Neural cell (in vitro differentiated cells): ENCODE measurements around the gene SASH3. TPM values are rescaled to one million over a fixed set of nuclear protein-coding genes. Genes with fewer than 3 reads are reported as not detected.

Experiments
- H2AFZ ChIP-seq: fragments of 200-600, 300-800 bp; sonication (generic), shearing (Covaris generic); 2 replicates; pipeline ENCODE4 v1.6.0; 2014; ENCODE audit warnings: low read depth, mild to moderate bottlenecking, antibody characterized with exemption, low read length, moderate library complexity
- H3F3A ChIP-seq: fragments of 200-600 bp; shearing (Covaris generic); 2 replicates; pipeline ENCODE4 v1.6.1; 2016; ENCODE audit warnings: mild to moderate bottlenecking, moderate library complexity, mixed read lengths, antibody characterized with exemption, low read length; ENCODE audit not compliant: insufficient read depth, poor library complexity, severe bottlenecking
- H3K27ac ChIP-seq: fragments of 200-600, 300-800 bp; sonication (generic), shearing (Covaris generic); 2 replicates; pipeline ENCODE4 v1.5.1; 2014; ENCODE audit warnings: mild to moderate bottlenecking, low read length, moderate library complexity
- H3K27me3 ChIP-seq: fragments of 300-800, 200-600 bp; sonication (generic), shearing (Covaris generic); 2 replicates; pipeline ENCODE4 v1.6.0; 2014; ENCODE audit warnings: mild to moderate bottlenecking, low read depth, low read length, moderate library complexity; ENCODE audit not compliant: insufficient read depth
- H3K36me3 ChIP-seq: fragments of 300-800, 200-600 bp; sonication (generic), shearing (Covaris generic); 2 replicates; pipeline ENCODE4 v1.5.1; 2014; ENCODE audit warnings: mild to moderate bottlenecking, antibody characterized with exemption, low read length, moderate library complexity; ENCODE audit not compliant: insufficient read depth
- H3K4me2 ChIP-seq: fragments of 300-800, 200-600 bp; sonication (generic), shearing (Covaris generic); 2 replicates; pipeline ENCODE4 v1.6.0; 2014; ENCODE audit warnings: mild to moderate bottlenecking, low read length
- H3K4me3 ChIP-seq: fragments of 300-800, 200-600 bp; sonication (generic), shearing (Covaris generic); 2 replicates; pipeline ENCODE4 v1.5.1; 2014; ENCODE audit warnings: mild to moderate bottlenecking, low read length, moderate library complexity
- H3K79me2 ChIP-seq: fragments of 200-600 bp; shearing (Covaris generic); replicated peaks from 2 replicates; pipeline ENCODE4 v1.6.0; 2014; ENCODE audit warnings: mild to moderate bottlenecking, low read length, moderate library complexity; ENCODE audit not compliant: insufficient read depth
- H3K9ac ChIP-seq: fragments of 300-800, 200-600 bp; sonication (generic), shearing (Covaris generic); 2 replicates; pipeline ENCODE4 v1.6.1; 2016; ENCODE audit warnings: mild to moderate bottlenecking, low read length, mixed read lengths
- H3K9me2 ChIP-seq: fragments of 200-600 bp; shearing (Covaris generic); 2 replicates; pipeline ENCODE4 v1.6.1; 2016; ENCODE audit warnings: mild to moderate bottlenecking, low read length, mixed read lengths; ENCODE audit not compliant: insufficient read depth
- H3K9me3 ChIP-seq: fragments of 200-600, 300-800 bp; sonication (generic), shearing (Covaris generic); 2 replicates; pipeline ENCODE4 v1.6.1; 2016; ENCODE audit warnings: mild to moderate bottlenecking, mixed run types, low read length, moderate library complexity, mixed read lengths
- H4K20me1 ChIP-seq: fragments of 200-600 bp; shearing (Covaris generic); 2 replicates; pipeline ENCODE4 v1.6.1; 2016; ENCODE audit warnings: mild to moderate bottlenecking, mixed run types; ENCODE audit not compliant: insufficient read depth
- EP300 ChIP-seq: fragments of 450-650 bp; conservative IDR thresholded peaks from 2 replicates; pipeline ENCODE4 v1.6.1; 2014; ENCODE audit warnings: antibody characterized with exemption, mild to moderate bottlenecking, moderate library complexity; ENCODE audit not compliant: poor library complexity, severe bottlenecking
- EZH2 ChIP-seq: fragments of 200-600, 300-800 bp; shearing (Covaris generic), sonication (generic); IDR thresholded peaks from 2 replicates; pipeline ENCODE4 v1.6.1; 2014; ENCODE audit warnings: antibody characterized with exemption, low read length, borderline replicate concordance, mild to moderate bottlenecking; ENCODE audit not compliant: insufficient read depth, poor library complexity, severe bottlenecking
- MXI1 ChIP-seq: fragments of 450-650 bp; conservative IDR thresholded peaks from 2 replicates; pipeline ENCODE4 v1.6.1; 2014; ENCODE audit warnings: antibody characterized with exemption, mild to moderate bottlenecking; ENCODE audit not compliant: poor library complexity, severe bottlenecking
- POLR2AphosphoS5 ChIP-seq: IDR thresholded peaks from 2 replicates; pipeline ENCODE4 v1.6.1; 2012
- RAD21 ChIP-seq: fragments of 450-650 bp; conservative IDR thresholded peaks from 2 replicates; pipeline ENCODE4 v1.6.1; 2014; ENCODE audit warnings: antibody characterized with exemption, mild to moderate bottlenecking, moderate library complexity
- SMC3 ChIP-seq: fragments of 450-650 bp; conservative IDR thresholded peaks from 2 replicates; pipeline ENCODE4 v1.6.1; 2014; ENCODE audit warnings: antibody characterized with exemption, mild to moderate bottlenecking, moderate library complexity; ENCODE audit not compliant: poor library complexity
- TAF1 ChIP-seq: IDR thresholded peaks from 2 replicates; pipeline ENCODE4 v1.6.1; 2012; ENCODE audit warnings: low read depth
- polyA plus RNA-seq: library from polyadenylated mRNA; depleted of rRNA; stranded (reverse); fragments of >200 nt; gene quantifications from 2 replicates; pipeline ENCODE4 v1.2.3, GENCODE V29; 2014
- TF ChIP-seq, protein P1 (sequence below): fragments of 450-650 bp; IDR thresholded peaks from 2 replicates; pipeline ENCODE4 v1.5.1; 2014; ENCODE audit warnings: antibody characterized with exemption, mild to moderate bottlenecking, moderate library complexity; ENCODE audit not compliant: poor library complexity, severe bottlenecking
- TF ChIP-seq, protein P2 (sequence below): IDR thresholded peaks from 2 replicates; pipeline ENCODE4 v1.6.1; 2012; ENCODE audit warnings: borderline replicate concordance

The SASH3 gene
- polyA plus RNA-seq, 1 donor from 2014 or later, result not detected

DNA sequence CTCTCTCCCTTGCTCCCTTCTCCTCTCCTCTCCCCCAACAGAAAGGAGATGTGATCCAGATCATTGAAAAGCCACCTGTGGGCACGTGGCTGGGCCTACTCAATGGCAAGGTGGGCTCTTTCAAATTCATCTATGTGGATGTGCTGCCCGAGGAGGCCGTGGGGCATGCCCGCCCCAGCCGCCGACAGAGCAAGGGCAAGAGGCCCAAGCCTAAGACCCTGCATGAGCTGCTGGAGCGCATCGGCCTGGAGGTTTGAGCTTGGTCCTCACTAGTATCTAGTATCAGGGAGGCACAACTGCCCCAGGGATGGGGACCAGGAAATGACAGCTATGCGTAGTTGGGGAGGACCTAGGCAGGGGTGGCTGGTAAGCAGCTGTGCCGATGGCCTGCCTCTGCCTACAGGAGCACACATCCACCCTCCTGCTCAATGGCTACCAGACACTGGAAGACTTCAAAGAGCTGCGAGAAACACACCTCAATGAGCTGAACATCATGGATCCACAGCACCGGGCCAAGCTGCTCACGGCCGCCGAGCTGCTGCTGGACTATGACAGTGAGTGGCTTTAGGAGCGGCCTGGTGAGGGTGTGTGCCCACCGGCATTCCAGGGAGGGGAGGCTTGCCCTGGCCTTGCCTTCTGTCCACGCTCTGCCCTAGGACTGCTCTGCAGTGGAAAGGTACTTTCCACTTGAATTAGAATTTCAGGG, 13.0 kb downstream of the SASH3 start:
- no peak for TF ChIP-seq MXI1

GRCh38 chrX:129793604-129794191, 13.9 kb downstream of the SASH3 start:
- Histone ChIP-seq H3K9me3 (no peaks in the 10 kb centered on the region), H3K4me2 (no peak overlapping the region), H4K20me1 (no peaks in the 10 kb centered on the region), H3K9me2 (no peaks in the 10 kb centered on the region), H3K36me3 (no peaks in the 10 kb centered on the region), H3K27ac (no peak overlapping the region), H3F3A (no peaks in the 10 kb centered on the region), H3K9ac (no peak overlapping the region), H3K79me2 (no peaks in the 10 kb centered on the region), H3K4me3 (no peak overlapping the region), H2AFZ (no peak overlapping the region), H3K27me3 (no peaks in the 10 kb centered on the region)
- no peak for TF ChIP-seq EP300
- no peak for TF ChIP-seq POLR2AphosphoS5
- no peak for TF ChIP-seq MXI1
- TF ChIP-seq, protein P1, sequence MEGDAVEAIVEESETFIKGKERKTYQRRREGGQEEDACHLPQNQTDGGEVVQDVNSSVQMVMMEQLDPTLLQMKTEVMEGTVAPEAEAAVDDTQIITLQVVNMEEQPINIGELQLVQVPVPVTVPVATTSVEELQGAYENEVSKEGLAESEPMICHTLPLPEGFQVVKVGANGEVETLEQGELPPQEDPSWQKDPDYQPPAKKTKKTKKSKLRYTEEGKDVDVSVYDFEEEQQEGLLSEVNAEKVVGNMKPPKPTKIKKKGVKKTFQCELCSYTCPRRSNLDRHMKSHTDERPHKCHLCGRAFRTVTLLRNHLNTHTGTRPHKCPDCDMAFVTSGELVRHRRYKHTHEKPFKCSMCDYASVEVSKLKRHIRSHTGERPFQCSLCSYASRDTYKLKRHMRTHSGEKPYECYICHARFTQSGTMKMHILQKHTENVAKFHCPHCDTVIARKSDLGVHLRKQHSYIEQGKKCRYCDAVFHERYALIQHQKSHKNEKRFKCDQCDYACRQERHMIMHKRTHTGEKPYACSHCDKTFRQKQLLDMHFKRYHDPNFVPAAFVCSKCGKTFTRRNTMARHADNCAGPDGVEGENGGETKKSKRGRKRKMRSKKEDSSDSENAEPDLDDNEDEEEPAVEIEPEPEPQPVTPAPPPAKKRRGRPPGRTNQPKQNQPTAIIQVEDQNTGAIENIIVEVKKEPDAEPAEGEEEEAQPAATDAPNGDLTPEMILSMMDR, result no peak
- TF ChIP-seq, protein P2, sequence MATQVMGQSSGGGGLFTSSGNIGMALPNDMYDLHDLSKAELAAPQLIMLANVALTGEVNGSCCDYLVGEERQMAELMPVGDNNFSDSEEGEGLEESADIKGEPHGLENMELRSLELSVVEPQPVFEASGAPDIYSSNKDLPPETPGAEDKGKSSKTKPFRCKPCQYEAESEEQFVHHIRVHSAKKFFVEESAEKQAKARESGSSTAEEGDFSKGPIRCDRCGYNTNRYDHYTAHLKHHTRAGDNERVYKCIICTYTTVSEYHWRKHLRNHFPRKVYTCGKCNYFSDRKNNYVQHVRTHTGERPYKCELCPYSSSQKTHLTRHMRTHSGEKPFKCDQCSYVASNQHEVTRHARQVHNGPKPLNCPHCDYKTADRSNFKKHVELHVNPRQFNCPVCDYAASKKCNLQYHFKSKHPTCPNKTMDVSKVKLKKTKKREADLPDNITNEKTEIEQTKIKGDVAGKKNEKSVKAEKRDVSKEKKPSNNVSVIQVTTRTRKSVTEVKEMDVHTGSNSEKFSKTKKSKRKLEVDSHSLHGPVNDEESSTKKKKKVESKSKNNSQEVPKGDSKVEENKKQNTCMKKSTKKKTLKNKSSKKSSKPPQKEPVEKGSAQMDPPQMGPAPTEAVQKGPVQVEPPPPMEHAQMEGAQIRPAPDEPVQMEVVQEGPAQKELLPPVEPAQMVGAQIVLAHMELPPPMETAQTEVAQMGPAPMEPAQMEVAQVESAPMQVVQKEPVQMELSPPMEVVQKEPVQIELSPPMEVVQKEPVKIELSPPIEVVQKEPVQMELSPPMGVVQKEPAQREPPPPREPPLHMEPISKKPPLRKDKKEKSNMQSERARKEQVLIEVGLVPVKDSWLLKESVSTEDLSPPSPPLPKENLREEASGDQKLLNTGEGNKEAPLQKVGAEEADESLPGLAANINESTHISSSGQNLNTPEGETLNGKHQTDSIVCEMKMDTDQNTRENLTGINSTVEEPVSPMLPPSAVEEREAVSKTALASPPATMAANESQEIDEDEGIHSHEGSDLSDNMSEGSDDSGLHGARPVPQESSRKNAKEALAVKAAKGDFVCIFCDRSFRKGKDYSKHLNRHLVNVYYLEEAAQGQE, result no peak
- no peak for TF ChIP-seq EZH2

More for the DNA sequence above, 13.0 kb downstream of the SASH3 start:
- H3K4me2 ChIP-seq, result no peak overlapping the region
- no peak overlapping the region for H3K9ac ChIP-seq
- H4K20me1 ChIP-seq, result no peaks in the 10 kb centered on the region
- H3K9me2 ChIP-seq, result no peaks in the 10 kb centered on the region
- no peak overlapping the region for H3K4me3 ChIP-seq
- H3F3A ChIP-seq, result no peaks in the 10 kb centered on the region
- H3K79me2 ChIP-seq, result no peaks in the 10 kb centered on the region
- H2AFZ ChIP-seq, result no peak overlapping the region
- no peaks in the 10 kb centered on the region for H3K27me3 ChIP-seq
- H3K36me3 ChIP-seq, result no peaks in the 10 kb centered on the region
- no peak overlapping the region for H3K27ac ChIP-seq
- no peaks in the 10 kb centered on the region for H3K9me3 ChIP-seq

DNA sequence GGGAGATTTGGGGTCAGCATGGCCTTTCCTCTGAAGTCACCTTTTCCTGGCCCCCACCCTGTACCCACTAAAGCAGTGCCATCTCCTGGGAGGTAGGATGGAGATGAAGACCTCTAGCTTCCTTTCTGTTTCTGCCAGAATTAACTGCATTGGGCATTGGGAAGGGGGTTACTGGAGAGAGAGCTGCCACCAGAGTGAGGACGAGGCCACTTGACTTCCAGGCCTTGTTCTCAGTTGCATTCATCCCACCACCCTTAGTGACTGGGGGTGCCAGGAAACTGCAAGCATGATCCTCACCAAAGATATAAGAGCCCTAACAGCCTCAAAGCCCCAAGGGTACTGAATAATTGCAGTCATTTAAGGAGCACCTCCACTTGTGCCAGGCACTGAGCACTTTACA, 15.8 kb downstream of the SASH3 start:
- no peak overlapping the region for H2AFZ ChIP-seq
- no peaks in the 10 kb centered on the region for H3K79me2 ChIP-seq
- H3K4me2 ChIP-seq, result no peak overlapping the region
- no peak overlapping the region for H3K9ac ChIP-seq
- H3K4me3 ChIP-seq, result no peak overlapping the region
- H3F3A ChIP-seq, result no peaks in the 10 kb centered on the region
- no peaks in the 10 kb centered on the region for H3K27me3 ChIP-seq
- H4K20me1 ChIP-seq, result no peaks in the 10 kb centered on the region
- H3K9me3 ChIP-seq, result no peaks in the 10 kb centered on the region
- no peaks in the 10 kb centered on the region for H3K9me2 ChIP-seq
- TF ChIP-seq SMC3 (no peak), MXI1 (no peak), EP300 (no peak), RAD21 (no peak), EZH2 (no peak), POLR2AphosphoS5 (no peak), TAF1 (no peak)
- TF ChIP-seq, protein P1, result no peak
- TF ChIP-seq, protein P2, result no peak
- no peak overlapping the region for H3K27ac ChIP-seq
- H3K36me3 ChIP-seq, result no peaks in the 10 kb centered on the region
